Ascending aorta (tissue), 2 donors: ENCODE measurements around the gene CLEC19A. TPM values are rescaled to one million over a fixed set of nuclear protein-coding genes. Genes with fewer than 3 reads are reported as not detected.

Experiments
- DNase-seq, 2 donors: peaks; one replicate each; pipeline ENCODE4 v3.0.0-alpha.2; 2019; ENCODE audit warnings: low spot score in 2 of 2
- H3K27ac ChIP-seq, 2 donors: fragments of 200-600 bp; sonication (generic); one replicate each; pipeline ENCODE4 v1.5.1; 2016 to 2017; ENCODE audit warnings: mild to moderate bottlenecking in 1 of 2
- H3K27me3 ChIP-seq: fragments of 200-600 bp; sonication (generic); one replicate; pipeline ENCODE4 v1.5.1; 2017
- H3K36me3 ChIP-seq, 2 donors: fragments of 200-600 bp; sonication (generic); one replicate each; pipeline ENCODE4 v1.5.1; 2016
- H3K4me1 ChIP-seq, 2 donors: fragments of 200-600 bp; sonication (generic); one replicate each; pipeline ENCODE4 v1.5.1; 2016 to 2017; ENCODE audit warnings: mild to moderate bottlenecking in 1 of 2
- H3K4me3 ChIP-seq, 2 donors: fragments of 200-600 bp; sonication (generic); one replicate each; pipeline ENCODE4 v1.5.1; 2016 to 2017; ENCODE audit warnings: mild to moderate bottlenecking in 1 of 2
- H3K9me3 ChIP-seq, 2 donors: fragments of 200-600 bp; sonication (generic); one replicate each; pipeline ENCODE4 v1.5.1; 2016
- intact Hi-C: fragments of 100-400 bp; cut with DNase I; formaldehyde crosslinking; loops from one replicate; pipeline ENCODE4 v1.15.1; 2023
- total RNA-seq: library from RNA; depleted of rRNA; stranded (reverse); fragments of >200 nt; gene quantifications from one replicate; pipeline ENCODE4 v1.1.0, GENCODE V29; 2016
- TF ChIP-seq, protein P1 (sequence below), 3 experiments: fragments of 200-600 bp in 2 of 3; fragments of 450-650 bp in 1 of 3; sonication (generic) in 2 of 3; IDR thresholded peaks; one replicate each; pipeline ENCODE4 v1.5.1; 2016 to 2019; ENCODE audit warnings: antibody characterized with exemption in 3 of 3, mild to moderate bottlenecking in 1 of 3, moderate library complexity in 1 of 3

Gene CLEC19A
- total RNA-seq, 1 donor from 2014 or later, result not detected

DNA sequence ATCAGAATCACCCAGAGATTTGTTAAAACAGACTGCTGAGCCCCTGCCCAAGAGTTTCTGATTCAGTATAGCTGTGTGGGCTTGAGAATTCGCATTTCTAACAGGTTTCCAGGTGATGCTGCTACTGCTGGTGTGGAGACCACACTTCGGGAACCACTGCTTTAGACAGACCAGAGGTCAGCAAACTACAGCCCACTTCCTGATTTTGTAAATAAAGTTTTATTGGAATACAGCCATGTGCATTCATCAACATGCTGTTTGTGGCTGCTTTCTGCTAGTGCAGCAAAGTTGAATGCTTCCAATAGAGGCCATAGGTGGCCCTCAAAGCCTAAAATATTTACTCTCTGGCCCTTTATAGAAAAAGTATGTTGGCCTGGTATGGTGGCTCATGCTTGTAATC, 32.6 kb upstream of the CLEC19A start:
- Histone ChIP-seq H3K27me3 (no peaks in the 10 kb centered on the region), H3K27ac (no peak overlapping the region), H3K4me1 (no peaks in the 10 kb centered on the region), H3K4me3 (no peak overlapping the region), H3K9me3 (no peaks in the 10 kb centered on the region), H3K36me3 (no peaks in the 10 kb centered on the region)
- intact Hi-C loops, result no loop called here
- no peak for DNase-seq
- TF ChIP-seq, protein P1, sequence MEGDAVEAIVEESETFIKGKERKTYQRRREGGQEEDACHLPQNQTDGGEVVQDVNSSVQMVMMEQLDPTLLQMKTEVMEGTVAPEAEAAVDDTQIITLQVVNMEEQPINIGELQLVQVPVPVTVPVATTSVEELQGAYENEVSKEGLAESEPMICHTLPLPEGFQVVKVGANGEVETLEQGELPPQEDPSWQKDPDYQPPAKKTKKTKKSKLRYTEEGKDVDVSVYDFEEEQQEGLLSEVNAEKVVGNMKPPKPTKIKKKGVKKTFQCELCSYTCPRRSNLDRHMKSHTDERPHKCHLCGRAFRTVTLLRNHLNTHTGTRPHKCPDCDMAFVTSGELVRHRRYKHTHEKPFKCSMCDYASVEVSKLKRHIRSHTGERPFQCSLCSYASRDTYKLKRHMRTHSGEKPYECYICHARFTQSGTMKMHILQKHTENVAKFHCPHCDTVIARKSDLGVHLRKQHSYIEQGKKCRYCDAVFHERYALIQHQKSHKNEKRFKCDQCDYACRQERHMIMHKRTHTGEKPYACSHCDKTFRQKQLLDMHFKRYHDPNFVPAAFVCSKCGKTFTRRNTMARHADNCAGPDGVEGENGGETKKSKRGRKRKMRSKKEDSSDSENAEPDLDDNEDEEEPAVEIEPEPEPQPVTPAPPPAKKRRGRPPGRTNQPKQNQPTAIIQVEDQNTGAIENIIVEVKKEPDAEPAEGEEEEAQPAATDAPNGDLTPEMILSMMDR (IDR thresholded peaks at IDR 0.05), result no peak

DNA sequence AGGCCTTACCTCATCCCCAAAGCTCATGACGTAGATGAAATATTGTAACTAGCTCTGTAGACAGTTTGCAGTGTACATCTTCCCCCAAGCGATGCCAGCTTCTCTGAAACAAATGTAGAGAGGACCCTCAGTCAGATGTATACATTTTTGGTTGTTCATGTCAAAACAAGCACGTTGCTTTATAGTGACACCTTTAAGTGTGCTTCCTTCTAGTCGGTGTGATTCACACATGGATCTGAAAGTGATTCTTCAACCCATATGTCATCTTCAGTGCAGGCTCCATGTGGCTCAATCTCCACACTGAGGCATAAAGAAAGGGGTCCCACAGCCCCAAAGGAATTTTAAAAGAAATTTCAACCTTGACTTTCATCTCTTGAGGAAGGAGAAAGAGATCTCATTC, 30.9 kb upstream of the CLEC19A start:
- no peak overlapping the region for H3K4me3 ChIP-seq
- intact Hi-C loops, result no loop called here
- H3K4me1 ChIP-seq, result no peaks in the 10 kb centered on the region
- H3K27me3 ChIP-seq, result no peaks in the 10 kb centered on the region
- no peak overlapping the region for H3K27ac ChIP-seq
- TF ChIP-seq, protein P1 (IDR thresholded peaks at IDR 0.05), result no peak
- no peaks in the 10 kb centered on the region for H3K9me3 ChIP-seq
- DNase-seq, result no peak
- no peaks in the 10 kb centered on the region for H3K36me3 ChIP-seq

DNA sequence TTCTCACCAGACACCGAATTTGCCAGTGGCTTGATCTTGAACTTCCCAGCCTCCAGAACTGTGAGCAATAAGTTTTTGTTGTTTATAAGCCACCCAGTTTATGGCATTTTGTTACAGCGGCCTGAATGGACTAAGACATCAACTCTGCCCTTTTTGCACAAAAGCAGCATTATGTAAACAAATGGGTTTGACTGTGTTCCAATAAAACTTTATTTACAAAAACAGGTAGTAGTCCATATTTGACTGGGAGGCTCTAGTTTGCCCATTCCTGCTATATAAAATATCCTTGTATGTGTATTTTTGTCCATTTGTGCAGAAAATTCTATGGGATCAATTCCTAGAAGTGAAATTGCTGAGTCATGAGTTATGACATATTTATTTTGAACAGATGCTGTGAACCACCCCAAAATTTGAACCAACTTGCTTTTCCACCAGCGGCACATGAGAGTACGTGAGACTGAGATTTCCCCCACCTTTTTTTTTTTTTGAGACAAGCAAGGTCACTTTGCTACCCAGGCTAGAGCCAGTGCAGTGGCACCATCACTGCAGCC, 21.3 kb upstream of the CLEC19A start:
- no peak for DNase-seq
- TF ChIP-seq, protein P1 (IDR thresholded peaks at IDR 0.05), result no peak
- no peaks in the 10 kb centered on the region for H3K27me3 ChIP-seq
- H3K36me3 ChIP-seq, result no peaks in the 10 kb centered on the region
- H3K4me1 ChIP-seq, result no peaks in the 10 kb centered on the region
- intact Hi-C loops, result no loop called here
- no peak overlapping the region for H3K27ac ChIP-seq
- H3K4me3 ChIP-seq, result no peak overlapping the region
- H3K9me3 ChIP-seq, result no peaks in the 10 kb centered on the region

DNA sequence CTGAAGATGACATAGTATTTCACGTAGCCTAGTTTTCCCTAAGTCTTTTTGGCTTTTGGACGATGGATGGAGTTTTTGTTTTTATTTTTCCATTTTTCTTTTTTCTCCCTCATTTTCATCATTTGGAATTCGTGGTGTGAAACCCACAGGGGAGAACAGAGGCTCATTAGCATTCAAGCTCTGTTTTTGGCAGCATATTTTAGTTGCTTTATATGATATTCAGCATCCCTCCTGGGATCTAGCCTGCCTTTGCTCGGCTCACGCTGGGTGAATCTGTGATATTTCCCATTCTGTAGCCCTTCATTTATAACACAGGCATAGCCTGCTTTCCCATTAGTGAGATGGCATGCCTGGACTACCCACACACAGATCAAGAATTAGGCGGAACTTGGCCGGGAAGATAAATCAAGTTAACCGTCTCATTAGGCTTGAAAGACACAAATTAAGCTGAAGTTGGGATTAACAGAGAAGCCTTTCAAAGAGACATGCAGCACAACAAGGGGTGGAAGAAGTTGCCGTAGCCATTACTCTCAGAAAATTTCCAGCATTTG, 20.1 kb upstream of the CLEC19A start:
- no peak overlapping the region for H3K27ac ChIP-seq
- no peak for DNase-seq
- no peaks in the 10 kb centered on the region for H3K4me1 ChIP-seq
- no peaks in the 10 kb centered on the region for H3K9me3 ChIP-seq
- no peaks in the 10 kb centered on the region for H3K27me3 ChIP-seq
- TF ChIP-seq, protein P1 (IDR thresholded peaks at IDR 0.05), result no peak
- no peaks in the 10 kb centered on the region for H3K36me3 ChIP-seq
- H3K4me3 ChIP-seq, result no peak overlapping the region
- intact Hi-C loops, result no loop called here

DNA sequence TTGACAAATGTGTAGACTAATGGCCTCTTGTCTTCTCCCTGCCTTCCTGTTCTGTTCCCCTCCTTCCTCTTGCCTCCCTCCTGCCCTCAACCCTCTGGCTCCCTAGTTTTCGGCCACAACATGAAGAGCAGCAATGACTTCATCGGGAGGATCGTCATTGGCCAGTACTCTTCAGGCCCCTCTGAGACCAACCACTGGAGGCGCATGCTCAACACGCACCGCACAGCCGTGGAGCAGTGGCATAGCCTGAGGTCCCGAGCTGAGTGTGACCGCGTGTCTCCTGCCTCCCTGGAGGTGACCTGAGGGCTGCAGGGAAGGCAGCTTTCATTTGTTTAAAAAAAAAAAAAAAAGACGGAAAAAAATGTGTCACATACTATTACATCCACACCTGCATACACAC, 18.8 kb upstream of the CLEC19A start:
- TF ChIP-seq, protein P1 (IDR thresholded peaks at IDR 0.05), result no peak
- Histone ChIP-seq H3K36me3 (no peaks in the 10 kb centered on the region), H3K4me3 (no peak overlapping the region), H3K27ac (no peak overlapping the region), H3K4me1 (no peaks in the 10 kb centered on the region), H3K9me3 (no peaks in the 10 kb centered on the region), H3K27me3 (no peaks in the 10 kb centered on the region)
- no peak for DNase-seq
- intact Hi-C loops, result no loop called here

DNA sequence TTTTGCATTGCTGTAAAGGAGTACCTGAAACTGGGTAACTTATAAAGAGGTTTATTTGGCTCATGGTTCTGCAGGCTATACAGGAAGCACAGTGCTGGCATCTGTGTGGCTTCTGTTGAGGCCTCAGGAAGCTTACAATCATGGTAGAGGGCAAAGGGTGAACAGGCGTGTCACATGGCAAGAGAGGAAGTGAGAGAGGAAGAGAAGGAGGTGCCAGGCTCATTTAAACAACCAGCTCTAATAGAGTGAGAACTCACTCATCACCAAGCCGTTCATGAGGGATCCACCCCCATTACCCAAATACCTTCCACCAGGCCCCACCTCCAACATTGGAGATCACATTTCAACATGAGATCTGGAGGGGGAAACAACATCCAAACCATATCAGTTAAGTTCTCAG, 16.4 kb upstream of the CLEC19A start:
- Histone ChIP-seq H3K36me3 (no peaks in the 10 kb centered on the region), H3K27me3 (no peaks in the 10 kb centered on the region), H3K4me1 (no peaks in the 10 kb centered on the region), H3K27ac (no peak overlapping the region), H3K9me3 (no peaks in the 10 kb centered on the region), H3K4me3 (no peak overlapping the region)
- no peak for DNase-seq
- intact Hi-C loops, result no loop called here
- TF ChIP-seq, protein P1 (IDR thresholded peaks at IDR 0.05), result no peak
